SK-N-SH (cell line): ENCODE measurements around the gene GGA2. TPM values are rescaled to one million over a fixed set of nuclear protein-coding genes. Genes with fewer than 3 reads are reported as not detected.
A peak's percentile ranks its signal among the peaks of the same experiment; 100 is the strongest.

Experiments
- CTCF ChIA-PET: fragments of 300-600, 350-600 bp; formaldehyde crosslinking; extraction: SDS; loops from one replicate; lab custom pipeline; 2021; lab: Yijun Ruan, JAX
- POLR2A ChIA-PET: fragments of 350-600 bp; sonication (Branson Sonifier 250); formaldehyde crosslinking; extraction: SDS; loops from one replicate; lab custom pipeline; 2020; ENCODE audit warnings: antibody characterized with exemption, inconsistent platforms; lab: Yijun Ruan, JAX
- DNase-seq: peaks from one replicate; pipeline ENCODE4 v3.0.0; 2012
- H2AFZ ChIP-seq: fragments of 200-600 bp; sonication (generic); 2 replicates; pipeline ENCODE4 v1.8.1; 2016; ENCODE audit warnings: antibody characterized with exemption, mild to moderate bottlenecking, low read depth
- H3F3A ChIP-seq: fragments of 200-600 bp; sonication (generic); replicated peaks from 2 replicates; pipeline ENCODE3; 2016; ENCODE audit warnings: antibody characterized with exemption, mild to moderate bottlenecking; ENCODE audit not compliant: insufficient read depth
- H3K27ac ChIP-seq, 2 experiments: fragments of 200-500 bp in 1 of 2; fragments of 200-600 bp in 1 of 2; sonication (Bioruptor generic) in 1 of 2; sonication (generic), shearing (Covaris generic) in 1 of 2; 2 replicates each; pipeline versions ENCODE4 v1.5.1 to v1.6.1; 2014 to 2016; ENCODE audit warnings: low read depth in 2 of 2, inconsistent platforms in 1 of 2, low read length in 1 of 2, mild to moderate bottlenecking in 1 of 2, mixed read lengths in 1 of 2
- H3K27me3 ChIP-seq: fragments of 200-600 bp; sonication (generic), shearing (Covaris generic); 2 replicates; pipeline ENCODE4 v1.6.1; 2016; ENCODE audit warnings: mixed run types; ENCODE audit not compliant: insufficient read depth
- H3K36me3 ChIP-seq, 2 experiments: fragments of 200-500 bp in 1 of 2; fragments of 200-600 bp in 1 of 2; sonication (Bioruptor generic) in 1 of 2; sonication (generic) in 1 of 2; replicated peaks in 1 of 2; 2 replicates each; pipeline versions ENCODE3 to v1.5.1; 2014 to 2016; ENCODE audit warnings: low read length in 1 of 2, mild to moderate bottlenecking in 1 of 2; ENCODE audit not compliant: insufficient read depth in 2 of 2, control insufficient read depth in 1 of 2
- H3K4me1 ChIP-seq, 2 experiments: fragments of 200-500 bp in 1 of 2; fragments of 200-600 bp in 1 of 2; sonication (Bioruptor generic) in 1 of 2; sonication (generic), shearing (Covaris generic) in 1 of 2; 2 replicates each; pipeline versions ENCODE4 v1.5.1 to v1.6.1; 2014 to 2016; ENCODE audit warnings: low read depth in 1 of 2, low read length in 1 of 2, mixed run types in 1 of 2; ENCODE audit not compliant: insufficient read depth in 2 of 2, control insufficient read depth in 1 of 2
- H3K4me2 ChIP-seq: fragments of 200-600 bp; sonication (generic), shearing (Covaris generic); 2 replicates; pipeline ENCODE4 v1.6.1; 2017; ENCODE audit warnings: mixed run types
- H3K4me3 ChIP-seq, 2 experiments: fragments of 200-500 bp in 1 of 2; fragments of 200-600 bp in 1 of 2; sonication (Bioruptor generic) in 1 of 2; sonication (generic), shearing (Covaris generic) in 1 of 2; 2 replicates each; pipeline versions ENCODE4 v1.5.1 to v1.8.1; 2014 to 2016; ENCODE audit warnings: low read depth in 2 of 2, inconsistent platforms in 1 of 2, low read length in 1 of 2, mild to moderate bottlenecking in 1 of 2, mixed read lengths in 1 of 2, moderate library complexity in 1 of 2
- H3K79me2 ChIP-seq: fragments of 200-600 bp; sonication (generic); 2 replicates; pipeline ENCODE4 v1.8.1; 2017; ENCODE audit warnings: mild to moderate bottlenecking; ENCODE audit not compliant: insufficient read depth
- H3K9ac ChIP-seq: fragments of 200-600 bp; sonication (generic); 2 replicates; pipeline ENCODE4 v1.6.1; 2017; ENCODE audit warnings: mixed run types
- H3K9me2 ChIP-seq: fragments of 200-600 bp; sonication (generic); 2 replicates; pipeline ENCODE4 v1.6.1; 2017; ENCODE audit warnings: mixed run types
- H3K9me3 ChIP-seq: fragments of 200-600 bp; sonication (generic); 2 replicates; pipeline ENCODE4 v1.6.1; 2017; ENCODE audit warnings: mixed run types, mild to moderate bottlenecking, moderate library complexity
- H4K20me1 ChIP-seq: fragments of 200-600 bp; sonication (generic); 2 replicates; pipeline ENCODE4 v1.6.1; 2017; ENCODE audit warnings: mild to moderate bottlenecking, mixed run types; ENCODE audit not compliant: insufficient read depth
- ELF1 ChIP-seq: IDR thresholded peaks from 2 replicates; pipeline ENCODE4 v1.4.0; 2012
- EP300 ChIP-seq, 2 experiments: IDR thresholded peaks; 2 replicates each; pipeline versions ENCODE4 v1.4.0 to v1.6.1; 2012; ENCODE audit warnings: borderline replicate concordance in 1 of 2, low read depth in 1 of 2, low read length in 1 of 2
- FOSL2 ChIP-seq: IDR thresholded peaks from 2 replicates; pipeline ENCODE4 v1.4.0; 2012; ENCODE audit warnings: low read depth, mild to moderate bottlenecking, moderate library complexity, borderline replicate concordance
- FOXJ3 ChIP-seq: sonication (generic); formaldehyde crosslinking; IDR thresholded peaks from 2 replicates; pipeline ENCODE4 v1.5.1; 2020; ENCODE audit warnings: mild to moderate bottlenecking, missing genetic modification reagents
- GATA2 ChIP-seq: sonication (generic); formaldehyde crosslinking; IDR thresholded peaks from 2 replicates; pipeline ENCODE4 v1.5.0; 2020; ENCODE audit warnings: mild to moderate bottlenecking, missing genetic modification reagents
- IRF3 ChIP-seq: fragments of 150-350 bp; IDR thresholded peaks from 2 replicates; pipeline ENCODE4 v1.6.1; 2016; ENCODE audit warnings: mild to moderate bottlenecking, low read depth, low read length
- MEF2A ChIP-seq: IDR thresholded peaks from 2 replicates; pipeline ENCODE4 v1.4.0; 2012; ENCODE audit warnings: low read depth, borderline replicate concordance
- MXI1 ChIP-seq: IDR thresholded peaks from 2 replicates; pipeline ENCODE4 v1.6.1; 2012; ENCODE audit warnings: mild to moderate bottlenecking, low read depth, low read length, improper control_type of control experiment
- NRF1 ChIP-seq: IDR thresholded peaks from 2 replicates; pipeline ENCODE4 v1.6.1; 2012; ENCODE audit warnings: low read depth, mild to moderate bottlenecking, low read length
- RAD21 ChIP-seq: IDR thresholded peaks from 2 replicates; pipeline ENCODE4 v1.6.1; 2012; ENCODE audit warnings: mild to moderate bottlenecking, low read length
- RCOR1 ChIP-seq: fragments of 150-350 bp; IDR thresholded peaks from 2 replicates; pipeline ENCODE4 v1.6.1; 2017; ENCODE audit warnings: antibody characterized with exemption, low read length
- TCF12 ChIP-seq: IDR thresholded peaks from 2 replicates; pipeline ENCODE4 v1.4.0; 2012
- TEAD4 ChIP-seq: IDR thresholded peaks from 2 replicates; pipeline ENCODE4 v1.4.0; 2012; ENCODE audit warnings: mild to moderate bottlenecking, borderline replicate concordance; ENCODE audit not compliant: insufficient read depth
- USF1 ChIP-seq: IDR thresholded peaks from 2 replicates; pipeline ENCODE4 v1.4.0; 2012; ENCODE audit warnings: low read depth, borderline replicate concordance
- ZBTB33 ChIP-seq: IDR thresholded peaks from 2 replicates; pipeline ENCODE4 v1.4.0; 2012; ENCODE audit warnings: low read depth, borderline replicate concordance
- WGBS: methylation state at CpG from one replicate; pipeline ENCODE4 v1.1.6; 2017; ENCODE audit warnings: low lambda C conversion rate; 5-methylcytosine and 5-hydroxymethylcytosine counted together
- polyA plus RNA-seq, 3 experiments: library from polyadenylated mRNA; depleted of rRNA; stranded (reverse); fragments of >200 nt; gene quantifications; 2 replicates each; pipeline ENCODE4 v1.2.3, GENCODE V29; 2012
- TF ChIP-seq, protein P1 (sequence below): IDR thresholded peaks from 2 replicates; pipeline ENCODE4 v1.6.1; 2012; ENCODE audit warnings: mild to moderate bottlenecking, low read depth, low read length, moderate library complexity
- TF ChIP-seq, protein P2 (sequence below): IDR thresholded peaks from 2 replicates; pipeline ENCODE4 v1.4.0; 2012; ENCODE audit warnings: low read depth

GGA2 gene
- polyA plus RNA-seq, 1 of the 3 experiments (the other 2 are of a cell fraction): 23.4 TPM

GRCh38 chr16:23508589-23509440, 1.5 kb downstream of the GGA2 start:
- Histone ChIP-seq H4K20me1 (peaks cover 54% of the 10 kb centered on the region), H3F3A (peaks cover 17% of the 10 kb centered on the region), H3K4me1 (peaks cover 14% of the 10 kb centered on the region in 2 experiments; a peak in 2 of 4 replicates), H3K27ac (no peak overlapping the region; a peak in 1 of 4 replicates), H3K9ac (peak overlapping the region; percentile 80), H3K27me3 (no peaks in the 10 kb centered on the region), H3K9me3 (no peaks in the 10 kb centered on the region), H3K79me2 (peaks cover 59% of the 10 kb centered on the region), H3K4me2 (peak overlapping the region; percentile 99), H3K9me2 (no peaks in the 10 kb centered on the region), H3K4me3 (peak overlapping the region; percentile 64 to 75), H2AFZ (0 out of 2 replicates have a peak overlapping the region, but pooled peaks have one; percentile 32), H3K36me3 (no peaks in the 10 kb centered on the region)
- no peak for DNase-seq
- TF ChIP-seq ELF1 (no peak), MXI1 (no peak), MEF2A (no peak), TEAD4 (no peak)
- TF ChIP-seq, protein P1, sequence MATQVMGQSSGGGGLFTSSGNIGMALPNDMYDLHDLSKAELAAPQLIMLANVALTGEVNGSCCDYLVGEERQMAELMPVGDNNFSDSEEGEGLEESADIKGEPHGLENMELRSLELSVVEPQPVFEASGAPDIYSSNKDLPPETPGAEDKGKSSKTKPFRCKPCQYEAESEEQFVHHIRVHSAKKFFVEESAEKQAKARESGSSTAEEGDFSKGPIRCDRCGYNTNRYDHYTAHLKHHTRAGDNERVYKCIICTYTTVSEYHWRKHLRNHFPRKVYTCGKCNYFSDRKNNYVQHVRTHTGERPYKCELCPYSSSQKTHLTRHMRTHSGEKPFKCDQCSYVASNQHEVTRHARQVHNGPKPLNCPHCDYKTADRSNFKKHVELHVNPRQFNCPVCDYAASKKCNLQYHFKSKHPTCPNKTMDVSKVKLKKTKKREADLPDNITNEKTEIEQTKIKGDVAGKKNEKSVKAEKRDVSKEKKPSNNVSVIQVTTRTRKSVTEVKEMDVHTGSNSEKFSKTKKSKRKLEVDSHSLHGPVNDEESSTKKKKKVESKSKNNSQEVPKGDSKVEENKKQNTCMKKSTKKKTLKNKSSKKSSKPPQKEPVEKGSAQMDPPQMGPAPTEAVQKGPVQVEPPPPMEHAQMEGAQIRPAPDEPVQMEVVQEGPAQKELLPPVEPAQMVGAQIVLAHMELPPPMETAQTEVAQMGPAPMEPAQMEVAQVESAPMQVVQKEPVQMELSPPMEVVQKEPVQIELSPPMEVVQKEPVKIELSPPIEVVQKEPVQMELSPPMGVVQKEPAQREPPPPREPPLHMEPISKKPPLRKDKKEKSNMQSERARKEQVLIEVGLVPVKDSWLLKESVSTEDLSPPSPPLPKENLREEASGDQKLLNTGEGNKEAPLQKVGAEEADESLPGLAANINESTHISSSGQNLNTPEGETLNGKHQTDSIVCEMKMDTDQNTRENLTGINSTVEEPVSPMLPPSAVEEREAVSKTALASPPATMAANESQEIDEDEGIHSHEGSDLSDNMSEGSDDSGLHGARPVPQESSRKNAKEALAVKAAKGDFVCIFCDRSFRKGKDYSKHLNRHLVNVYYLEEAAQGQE: no peak
- ChIA-PET CTCF (interaction anchor here (0.9 to 1.5 kb wide), 4 partner anchors 9 to 170 kb away, joined by 3 to 4 read pairs (median 4); partner anchors contain the start of gene PLK1), POLR2A (interaction anchor here (0.6 to 1.1 kb wide), 2 partner anchors 9 to 41 kb away, joined by 3 read pairs; no protein-coding TSS in a partner anchor)
- WGBS: 59% methylated on average over 28 of the region's 28 CpGs

- H3K79me2 ChIP-seq: peaks cover 82% of the 10 kb centered on the region
- no peak for TF ChIP-seq ZBTB33
- TF ChIP-seq MXI1: no peak
- TF ChIP-seq EP300 (IDR thresholded peaks at IDR 0.05; ENCODE audit: borderline replicate concordance in 1 of 2, low read depth in 1 of 2, low read length in 1 of 2): no peak
- no peak for TF ChIP-seq FOXJ3 (CRISPR knock-in tag)
- no peak for TF ChIP-seq FOSL2
- no peak for TF ChIP-seq GATA2 (CRISPR knock-in tag)
- no peak for TF ChIP-seq IRF3
- no peak for TF ChIP-seq USF1
- TF ChIP-seq, protein P2, sequence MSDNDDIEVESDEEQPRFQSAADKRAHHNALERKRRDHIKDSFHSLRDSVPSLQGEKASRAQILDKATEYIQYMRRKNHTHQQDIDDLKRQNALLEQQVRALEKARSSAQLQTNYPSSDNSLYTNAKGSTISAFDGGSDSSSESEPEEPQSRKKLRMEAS: no peak
- no peak for TF ChIP-seq NRF1
- TF ChIP-seq TCF12: no peak
- no peak for TF ChIP-seq RAD21
- no peak for TF ChIP-seq MEF2A
- no peak for TF ChIP-seq RCOR1
These were observed 3.7 kb downstream of the GGA2 start for GRCh38 chr16:23506606-23506994.

More at GRCh38 chr16:23506606-23506994, 3.7 kb downstream of the GGA2 start:
- H4K20me1 ChIP-seq: peaks cover 75% of the 10 kb centered on the region
- no peaks in the 10 kb centered on the region for H3K27me3 ChIP-seq
- no peaks in the 10 kb centered on the region for H3K9me3 ChIP-seq
- peaks cover 14 to 19% of the 10 kb centered on the region in 2 experiments; a peak in 3 of 4 replicates for H3K4me1 ChIP-seq
- H3F3A ChIP-seq: peaks cover 16% of the 10 kb centered on the region
- no peak overlapping the region for H3K4me3 ChIP-seq
- WGBS: 99% methylated on average over 8 of the region's 8 CpGs
- H3K9me2 ChIP-seq: no peaks in the 10 kb centered on the region
- H3K27ac ChIP-seq: no peak overlapping the region
- H2AFZ ChIP-seq: no peak overlapping the region
- ChIA-PET POLR2A (interaction anchor here (1.0 kb wide), 1 partner anchor 17 kb away, joined by 3 read pairs; no protein-coding TSS in a partner anchor), CTCF (interaction anchor here (1.7 kb wide), 1 partner anchor 51 kb away, joined by 4 read pairs; the partner anchor contains the start of gene UBFD1)
- no peak overlapping the region for H3K4me2 ChIP-seq
- H3K36me3 ChIP-seq: peaks cover 0 to 9% of the 10 kb centered on the region in 2 experiments
- DNase-seq: no peak
- no peak overlapping the region for H3K9ac ChIP-seq
